ENCODE results near the gene BCO1.

BCO1 gene

GRCh38 chr16:81263470-81264220 lies 25.2 kb downstream of the BCO1 start:
- Histone ChIP-seq H3K27ac (ENCODE audit: poor library complexity, severe bottlenecking) (no peak overlapping the region), H3K27me3 (ENCODE audit: insufficient read depth, poor library complexity, severe bottlenecking) (no peaks in the 10 kb centered on the region), H3K9me3 (ENCODE audit: severe bottlenecking) (no peaks in the 10 kb centered on the region), H3K36me3 (ENCODE audit: low read depth) (no peaks in the 10 kb centered on the region), H3K4me3 (ENCODE audit: severe bottlenecking) (no peak overlapping the region), H3K4me1 (ENCODE audit: insufficient read depth, poor library complexity, severe bottlenecking) (peaks cover 6% of the 10 kb centered on the region)
- TF ChIP-seq, protein P1, sequence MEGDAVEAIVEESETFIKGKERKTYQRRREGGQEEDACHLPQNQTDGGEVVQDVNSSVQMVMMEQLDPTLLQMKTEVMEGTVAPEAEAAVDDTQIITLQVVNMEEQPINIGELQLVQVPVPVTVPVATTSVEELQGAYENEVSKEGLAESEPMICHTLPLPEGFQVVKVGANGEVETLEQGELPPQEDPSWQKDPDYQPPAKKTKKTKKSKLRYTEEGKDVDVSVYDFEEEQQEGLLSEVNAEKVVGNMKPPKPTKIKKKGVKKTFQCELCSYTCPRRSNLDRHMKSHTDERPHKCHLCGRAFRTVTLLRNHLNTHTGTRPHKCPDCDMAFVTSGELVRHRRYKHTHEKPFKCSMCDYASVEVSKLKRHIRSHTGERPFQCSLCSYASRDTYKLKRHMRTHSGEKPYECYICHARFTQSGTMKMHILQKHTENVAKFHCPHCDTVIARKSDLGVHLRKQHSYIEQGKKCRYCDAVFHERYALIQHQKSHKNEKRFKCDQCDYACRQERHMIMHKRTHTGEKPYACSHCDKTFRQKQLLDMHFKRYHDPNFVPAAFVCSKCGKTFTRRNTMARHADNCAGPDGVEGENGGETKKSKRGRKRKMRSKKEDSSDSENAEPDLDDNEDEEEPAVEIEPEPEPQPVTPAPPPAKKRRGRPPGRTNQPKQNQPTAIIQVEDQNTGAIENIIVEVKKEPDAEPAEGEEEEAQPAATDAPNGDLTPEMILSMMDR (IDR thresholded peaks at IDR 0.05; ENCODE audit: poor library complexity, severe bottlenecking): peak; percentile 37
- DNase-seq (ENCODE audit: low spot score) (no peak), ATAC-seq (ENCODE audit: low read depth) (0 out of 3 replicates have a peak, but pooled peaks have one; percentile 36)

DNA sequence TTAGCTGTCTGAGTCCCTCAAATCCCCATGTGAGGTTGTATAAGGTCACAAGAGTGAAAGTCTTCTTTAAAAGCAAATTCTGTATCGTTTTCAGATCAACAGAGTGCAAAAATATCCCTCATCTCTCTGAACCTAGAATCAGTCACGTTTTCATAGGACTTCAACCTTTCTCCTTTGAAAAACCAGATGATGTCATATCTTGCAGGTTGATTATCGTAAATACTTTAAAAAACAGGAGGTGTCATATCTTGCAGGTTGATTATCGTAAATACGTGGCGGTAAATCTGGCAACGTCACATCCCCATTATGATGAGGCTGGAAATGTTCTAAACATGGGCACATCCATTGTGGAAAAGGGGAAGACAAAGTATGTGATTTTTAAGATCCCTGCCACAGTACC lies 25.9 kb downstream of the BCO1 start:
- H3K27me3 ChIP-seq (ENCODE audit: insufficient read depth, poor library complexity, severe bottlenecking): no peaks in the 10 kb centered on the region
- ATAC-seq (ENCODE audit: low read depth) (no peak), DNase-seq (ENCODE audit: low spot score) (no peak)
- H3K4me1 ChIP-seq (ENCODE audit: insufficient read depth, poor library complexity, severe bottlenecking): peaks cover 6% of the 10 kb centered on the region
- no peak overlapping the region for H3K4me3 ChIP-seq (ENCODE audit: severe bottlenecking)
- no peak overlapping the region for H3K27ac ChIP-seq (ENCODE audit: poor library complexity, severe bottlenecking)
- TF ChIP-seq, protein P1 (IDR thresholded peaks at IDR 0.05; ENCODE audit: poor library complexity, severe bottlenecking): no peak
- H3K36me3 ChIP-seq (ENCODE audit: low read depth): no peaks in the 10 kb centered on the region
- no peaks in the 10 kb centered on the region for H3K9me3 ChIP-seq (ENCODE audit: severe bottlenecking)

DNA sequence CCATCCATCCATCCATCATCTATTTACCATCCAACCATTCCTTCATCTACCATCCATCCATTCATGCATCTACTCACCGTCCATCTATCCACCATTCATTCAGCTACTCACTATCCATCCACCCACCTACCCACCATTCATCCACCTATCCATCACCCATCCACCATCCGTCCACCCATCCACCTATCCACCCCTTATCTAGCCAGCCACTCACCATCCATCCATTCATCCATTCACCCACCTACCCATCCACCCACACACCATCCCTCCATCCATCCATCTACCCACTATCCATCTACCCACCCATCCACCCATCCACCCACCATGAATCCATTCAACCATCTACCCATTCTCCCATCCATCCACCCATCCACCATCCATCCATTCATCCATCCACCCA lies 26.6 kb downstream of the BCO1 start:
- no peak for ATAC-seq (ENCODE audit: low read depth)
- Histone ChIP-seq H3K4me1 (ENCODE audit: insufficient read depth, poor library complexity, severe bottlenecking) (peaks cover 6% of the 10 kb centered on the region), H3K36me3 (ENCODE audit: low read depth) (no peaks in the 10 kb centered on the region), H3K4me3 (ENCODE audit: severe bottlenecking) (no peak overlapping the region), H3K27me3 (ENCODE audit: insufficient read depth, poor library complexity, severe bottlenecking) (no peaks in the 10 kb centered on the region), H3K9me3 (ENCODE audit: severe bottlenecking) (no peaks in the 10 kb centered on the region), H3K27ac (ENCODE audit: poor library complexity, severe bottlenecking) (no peak overlapping the region)
- DNase-seq (ENCODE audit: low spot score): no peak
- TF ChIP-seq, protein P1 (IDR thresholded peaks at IDR 0.05; ENCODE audit: poor library complexity, severe bottlenecking): no peak

DNA sequence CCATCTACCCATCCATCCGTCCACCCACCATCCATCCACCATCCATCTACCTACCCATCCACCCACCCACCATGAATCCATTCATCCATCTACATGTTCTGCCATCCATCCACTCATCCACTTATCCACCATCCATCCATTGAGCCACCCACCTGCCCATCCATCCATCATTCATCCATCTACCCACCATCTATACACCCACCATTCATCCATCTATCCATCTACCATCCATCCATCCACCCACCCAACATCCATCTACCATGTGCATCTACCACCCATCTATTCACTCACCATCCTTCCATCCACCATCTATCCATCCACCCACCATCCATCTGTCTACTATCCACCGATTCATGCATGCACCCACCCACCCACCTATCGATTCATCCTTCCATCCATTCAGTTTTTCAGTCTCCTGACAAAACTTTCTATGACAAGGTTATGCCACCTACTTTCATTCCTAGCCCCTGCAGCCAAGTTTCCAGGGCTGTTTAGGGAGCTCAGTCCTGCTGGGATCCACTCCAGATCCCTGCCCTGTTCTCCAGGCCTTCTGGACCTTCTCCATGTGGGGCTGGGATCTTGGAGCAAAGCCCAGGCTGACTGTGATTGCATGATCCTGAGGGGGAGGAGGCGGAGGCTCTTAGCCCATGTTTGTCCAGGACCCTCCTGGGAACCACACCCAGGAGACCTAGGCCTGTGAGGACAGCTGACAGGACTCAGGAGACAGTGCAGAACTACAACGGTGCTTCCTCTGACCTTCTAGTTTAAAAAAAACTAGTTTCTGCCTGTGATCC lies 27.4 kb downstream of the BCO1 start:
- no peak overlapping the region for H3K4me3 ChIP-seq (ENCODE audit: severe bottlenecking)
- H3K9me3 ChIP-seq (ENCODE audit: severe bottlenecking): no peaks in the 10 kb centered on the region
- DNase-seq (ENCODE audit: low spot score) (no peak), ATAC-seq (ENCODE audit: low read depth) (no peak)
- H3K36me3 ChIP-seq (ENCODE audit: low read depth): no peaks in the 10 kb centered on the region
- peaks cover 6% of the 10 kb centered on the region for H3K4me1 ChIP-seq (ENCODE audit: insufficient read depth, poor library complexity, severe bottlenecking)
- H3K27me3 ChIP-seq (ENCODE audit: insufficient read depth, poor library complexity, severe bottlenecking): no peaks in the 10 kb centered on the region
- TF ChIP-seq, protein P1 (IDR thresholded peaks at IDR 0.05; ENCODE audit: poor library complexity, severe bottlenecking): no peak
- no peak overlapping the region for H3K27ac ChIP-seq (ENCODE audit: poor library complexity, severe bottlenecking)

Data from RWPE2 (cell line).